Measurements from ENCODE around the gene TIAM2. TPM values are rescaled to one million over a fixed set of nuclear protein-coding genes. Genes with fewer than 3 reads are reported as not detected.

The TIAM2 gene
- total RNA-seq, 1 experiment from 2014 or later, result 9.1 TPM

DNA sequence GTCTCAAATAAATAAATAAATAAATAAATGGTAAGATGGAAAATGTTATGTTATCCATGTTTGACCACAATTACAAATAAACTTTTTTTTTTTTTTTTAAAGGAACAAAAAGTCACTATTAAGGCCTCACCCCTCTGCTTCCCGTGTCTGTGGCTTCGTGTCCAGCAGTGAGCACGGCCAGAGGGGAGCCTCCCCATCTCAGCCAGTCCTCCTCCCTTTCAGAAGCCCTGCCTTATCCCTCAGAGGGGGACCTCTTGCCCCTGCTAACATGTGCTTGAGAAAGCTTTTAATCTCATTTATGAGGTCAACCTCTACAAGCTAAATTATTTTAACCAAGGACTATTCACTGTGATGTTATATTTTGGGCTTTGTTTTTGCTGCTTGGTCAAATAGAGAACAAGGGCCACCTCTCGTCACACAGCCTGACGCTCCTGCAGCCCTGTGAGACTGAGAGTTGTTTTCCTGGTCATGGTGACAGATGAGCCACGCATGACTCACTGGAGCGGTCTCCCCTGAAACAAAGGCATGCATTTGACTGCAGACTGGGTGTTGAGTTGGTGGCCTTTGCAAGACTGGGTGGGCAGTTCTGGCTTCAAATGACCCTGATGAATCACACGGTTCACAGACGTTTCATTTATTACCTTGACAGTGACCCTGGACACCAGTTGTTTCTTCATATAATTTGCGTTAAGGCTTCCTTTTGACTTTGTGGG lies 131.8 kb downstream of the TIAM2 start:
- Histone ChIP-seq H3K36me3 (ENCODE audit: insufficient read depth, low read length, poor library complexity, severe bottlenecking) (no peaks in the 10 kb centered on the region), H3K27ac (ENCODE audit: low read depth, low read length, poor library complexity, severe bottlenecking) (no peak overlapping the region), H3K27me3 (replicated peaks; ENCODE audit: insufficient read depth, low read depth, low read length, poor library complexity) (no peaks in the 10 kb centered on the region), H3K4me1 (ENCODE audit: insufficient read depth, low read length, poor library complexity, severe bottlenecking) (no peaks in the 10 kb centered on the region), H3K4me3 (ENCODE audit: low read depth, low read length, poor library complexity, severe bottlenecking) (no peak overlapping the region), H3K9me3 (ENCODE audit: low read depth, low read length, poor library complexity, severe bottlenecking) (no peaks in the 10 kb centered on the region)
- ChIA-PET CTCF (interaction anchor here (0.7 kb wide), 1 partner anchor 451 kb away, joined by 3 read pairs; no protein-coding TSS in a partner anchor), POLR2A (ENCODE audit: low non-redundant PET) (no interaction called here)
- intact Hi-C loops (cut with micrococcal nuclease; ENCODE audit: unreplicated experiment), result no loop called here
- no peak for DNase-seq (ENCODE audit: low spot score)
- BruUV-seq (replicated peaks), result no TSS peak
- TF ChIP-seq, protein P1, sequence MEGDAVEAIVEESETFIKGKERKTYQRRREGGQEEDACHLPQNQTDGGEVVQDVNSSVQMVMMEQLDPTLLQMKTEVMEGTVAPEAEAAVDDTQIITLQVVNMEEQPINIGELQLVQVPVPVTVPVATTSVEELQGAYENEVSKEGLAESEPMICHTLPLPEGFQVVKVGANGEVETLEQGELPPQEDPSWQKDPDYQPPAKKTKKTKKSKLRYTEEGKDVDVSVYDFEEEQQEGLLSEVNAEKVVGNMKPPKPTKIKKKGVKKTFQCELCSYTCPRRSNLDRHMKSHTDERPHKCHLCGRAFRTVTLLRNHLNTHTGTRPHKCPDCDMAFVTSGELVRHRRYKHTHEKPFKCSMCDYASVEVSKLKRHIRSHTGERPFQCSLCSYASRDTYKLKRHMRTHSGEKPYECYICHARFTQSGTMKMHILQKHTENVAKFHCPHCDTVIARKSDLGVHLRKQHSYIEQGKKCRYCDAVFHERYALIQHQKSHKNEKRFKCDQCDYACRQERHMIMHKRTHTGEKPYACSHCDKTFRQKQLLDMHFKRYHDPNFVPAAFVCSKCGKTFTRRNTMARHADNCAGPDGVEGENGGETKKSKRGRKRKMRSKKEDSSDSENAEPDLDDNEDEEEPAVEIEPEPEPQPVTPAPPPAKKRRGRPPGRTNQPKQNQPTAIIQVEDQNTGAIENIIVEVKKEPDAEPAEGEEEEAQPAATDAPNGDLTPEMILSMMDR (conservative IDR thresholded peaks at IDR 0.05; ENCODE audit: low read depth, low read length), result no peak
- no peak for TF ChIP-seq EZH2 (IDR thresholded peaks at IDR 0.05; ENCODE audit: borderline replicate concordance, low read depth, low read length, poor library complexity, severe bottlenecking)

DNA sequence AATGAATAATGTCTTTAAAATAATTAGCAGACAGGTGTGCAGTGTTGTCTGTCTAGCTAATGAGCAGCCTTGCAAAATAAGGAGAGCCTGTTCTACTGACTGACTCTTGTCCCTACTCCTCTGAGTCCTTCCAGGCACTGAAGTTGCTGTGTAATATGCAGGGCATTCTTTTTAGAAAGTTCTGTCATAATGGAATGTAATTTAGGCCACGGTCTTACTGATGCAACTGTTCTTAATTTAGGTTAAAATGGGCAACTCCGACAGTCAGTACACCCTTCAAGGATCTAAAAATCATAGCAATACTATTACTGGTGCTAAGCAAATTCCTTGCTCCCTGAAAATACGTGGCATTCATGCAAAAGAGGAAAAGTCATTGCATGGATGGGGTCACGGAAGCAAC lies 133.9 kb downstream of the TIAM2 start:
- Histone ChIP-seq H3K27ac (ENCODE audit: low read depth, low read length, poor library complexity, severe bottlenecking) (no peak overlapping the region), H3K4me3 (ENCODE audit: low read depth, low read length, poor library complexity, severe bottlenecking) (no peak overlapping the region), H3K36me3 (ENCODE audit: insufficient read depth, low read length, poor library complexity, severe bottlenecking) (no peaks in the 10 kb centered on the region), H3K4me1 (ENCODE audit: insufficient read depth, low read length, poor library complexity, severe bottlenecking) (no peaks in the 10 kb centered on the region), H3K27me3 (replicated peaks; ENCODE audit: insufficient read depth, low read depth, low read length, poor library complexity) (no peaks in the 10 kb centered on the region), H3K9me3 (ENCODE audit: low read depth, low read length, poor library complexity, severe bottlenecking) (no peaks in the 10 kb centered on the region)
- DNase-seq (ENCODE audit: low spot score), result no peak
- no TSS peak for BruUV-seq (replicated peaks)
- ChIA-PET POLR2A (ENCODE audit: low non-redundant PET) (no interaction called here), CTCF (interaction anchor here (1.1 kb wide), 1 partner anchor 261 kb away, joined by 5 read pairs; no protein-coding TSS in a partner anchor)
- intact Hi-C loops (cut with micrococcal nuclease; ENCODE audit: unreplicated experiment), result no loop called here
- TF ChIP-seq, protein P1 (conservative IDR thresholded peaks at IDR 0.05; ENCODE audit: low read depth, low read length), result no peak
- no peak for TF ChIP-seq EZH2 (IDR thresholded peaks at IDR 0.05; ENCODE audit: borderline replicate concordance, low read depth, low read length, poor library complexity, severe bottlenecking)

DNA sequence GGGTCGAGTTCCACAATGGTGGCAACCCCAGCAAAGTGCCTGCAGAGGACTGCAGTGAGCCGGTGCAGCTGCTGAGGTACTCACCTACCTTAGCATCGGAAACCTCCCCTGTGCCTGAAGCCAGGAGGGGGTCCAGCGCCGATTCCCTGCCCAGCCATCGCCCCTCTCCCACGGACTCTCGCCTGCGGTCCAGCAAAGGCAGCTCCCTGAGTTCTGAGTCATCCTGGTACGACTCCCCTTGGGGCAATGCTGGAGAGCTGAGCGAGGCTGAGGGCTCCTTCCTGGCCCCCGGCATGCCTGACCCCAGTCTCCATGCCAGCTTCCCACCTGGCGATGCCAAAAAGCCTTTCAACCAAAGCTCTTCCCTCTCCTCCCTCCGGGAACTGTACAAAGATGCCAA lies 134.6 kb downstream of the TIAM2 start:
- Histone ChIP-seq H3K4me1 (ENCODE audit: insufficient read depth, low read length, poor library complexity, severe bottlenecking) (no peaks in the 10 kb centered on the region), H3K27ac (ENCODE audit: low read depth, low read length, poor library complexity, severe bottlenecking) (no peak overlapping the region), H3K4me3 (ENCODE audit: low read depth, low read length, poor library complexity, severe bottlenecking) (no peak overlapping the region), H3K27me3 (replicated peaks; ENCODE audit: insufficient read depth, low read depth, low read length, poor library complexity) (no peaks in the 10 kb centered on the region), H3K9me3 (ENCODE audit: low read depth, low read length, poor library complexity, severe bottlenecking) (no peaks in the 10 kb centered on the region), H3K36me3 (ENCODE audit: insufficient read depth, low read length, poor library complexity, severe bottlenecking) (no peaks in the 10 kb centered on the region)
- ChIA-PET CTCF (no interaction called here), POLR2A (ENCODE audit: low non-redundant PET) (no interaction called here)
- no TSS peak for BruUV-seq (replicated peaks)
- DNase-seq (ENCODE audit: low spot score), result no peak
- TF ChIP-seq, protein P1 (conservative IDR thresholded peaks at IDR 0.05; ENCODE audit: low read depth, low read length), result no peak
- no peak for TF ChIP-seq EZH2 (IDR thresholded peaks at IDR 0.05; ENCODE audit: borderline replicate concordance, low read depth, low read length, poor library complexity, severe bottlenecking)
- intact Hi-C loops (cut with micrococcal nuclease; ENCODE audit: unreplicated experiment), result no loop called here

All from A673 (cell line).